ENCODE measurements around the gene SNX5.

- TF ChIP-seq CTCF (IDR thresholded peaks at IDR 0.05) (no peak), ZFX (IDR thresholded peaks at IDR 0.05; ENCODE audit: borderline replicate concordance) (no peak)
Observed at GRCh38 chr20:17897566-17898307, 70.9 kb downstream of the SNX5 start.
